AG09319 (cell line): ENCODE results near the gene LFNG.

ENCODE experiments used
- DNase-seq: peaks from one replicate; pipeline ENCODE4 v3.0.0-alpha.2; 2010; ENCODE audit warnings: low read depth; ENCODE audit errors: extremely low read depth
- TF ChIP-seq, protein P1 (sequence below): IDR thresholded peaks from 2 replicates; pipeline ENCODE4 v1.5.1; 2011; ENCODE audit warnings: low read depth, mild to moderate bottlenecking, inconsistent platforms, low read length, moderate library complexity

Gene LFNG

GRCh38 chr7:2537981-2538851 is 18.6 kb downstream of the LFNG start:
- TF ChIP-seq, protein P1, sequence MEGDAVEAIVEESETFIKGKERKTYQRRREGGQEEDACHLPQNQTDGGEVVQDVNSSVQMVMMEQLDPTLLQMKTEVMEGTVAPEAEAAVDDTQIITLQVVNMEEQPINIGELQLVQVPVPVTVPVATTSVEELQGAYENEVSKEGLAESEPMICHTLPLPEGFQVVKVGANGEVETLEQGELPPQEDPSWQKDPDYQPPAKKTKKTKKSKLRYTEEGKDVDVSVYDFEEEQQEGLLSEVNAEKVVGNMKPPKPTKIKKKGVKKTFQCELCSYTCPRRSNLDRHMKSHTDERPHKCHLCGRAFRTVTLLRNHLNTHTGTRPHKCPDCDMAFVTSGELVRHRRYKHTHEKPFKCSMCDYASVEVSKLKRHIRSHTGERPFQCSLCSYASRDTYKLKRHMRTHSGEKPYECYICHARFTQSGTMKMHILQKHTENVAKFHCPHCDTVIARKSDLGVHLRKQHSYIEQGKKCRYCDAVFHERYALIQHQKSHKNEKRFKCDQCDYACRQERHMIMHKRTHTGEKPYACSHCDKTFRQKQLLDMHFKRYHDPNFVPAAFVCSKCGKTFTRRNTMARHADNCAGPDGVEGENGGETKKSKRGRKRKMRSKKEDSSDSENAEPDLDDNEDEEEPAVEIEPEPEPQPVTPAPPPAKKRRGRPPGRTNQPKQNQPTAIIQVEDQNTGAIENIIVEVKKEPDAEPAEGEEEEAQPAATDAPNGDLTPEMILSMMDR = no peak
- DNase-seq = no peak

DNA sequence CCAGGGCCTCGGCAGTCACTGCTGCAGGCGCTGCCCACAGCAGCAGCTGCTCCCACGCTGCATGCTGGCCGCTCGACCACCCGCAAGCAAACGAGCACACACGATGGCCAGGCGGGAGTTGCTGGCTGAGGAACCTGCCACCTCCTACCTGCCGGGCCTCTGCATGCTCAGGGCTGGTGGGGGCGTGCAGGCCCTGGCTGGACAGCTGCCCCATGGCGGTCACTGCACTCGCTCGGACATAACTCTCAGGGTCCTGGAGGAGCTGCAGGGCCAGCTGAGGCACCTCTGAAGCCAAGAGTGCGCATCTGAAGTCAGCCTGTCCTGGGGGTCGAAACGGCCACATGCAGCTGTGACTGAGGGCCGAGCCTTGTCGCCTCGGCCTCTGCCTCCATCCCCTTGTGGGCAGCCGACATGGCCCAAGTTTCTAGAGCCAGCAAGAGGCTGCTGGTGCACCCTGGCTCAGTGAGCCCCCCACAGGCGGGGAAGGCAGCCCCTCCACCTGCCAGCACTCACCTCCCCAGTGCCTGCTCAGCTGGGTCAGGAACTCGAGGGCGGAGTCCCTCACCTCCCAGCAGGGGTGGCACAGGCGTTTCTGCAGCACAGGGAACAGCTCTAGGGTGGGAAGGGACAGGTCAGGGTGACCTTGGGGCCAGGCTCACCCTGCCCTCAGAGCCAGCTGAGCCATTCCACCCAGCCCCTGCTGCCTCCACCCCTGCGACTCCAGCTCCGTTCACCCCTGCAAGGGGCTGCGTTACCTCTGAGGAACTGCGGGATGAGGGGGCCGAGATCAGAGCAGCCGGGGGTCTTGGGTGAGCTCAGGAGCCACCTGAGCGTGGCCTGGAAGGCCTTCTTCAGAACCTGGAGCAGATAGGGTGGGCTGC is 19.7 kb downstream of the LFNG start:
- TF ChIP-seq, protein P1 = no peak
- no peak for DNase-seq

- DNase-seq = no peak
- TF ChIP-seq, protein P1 = no peak
Observed at GRCh38 chr7:2540133-2540532, 20.6 kb downstream of the LFNG start.

- TF ChIP-seq, protein P1 = no peak
- no peak for DNase-seq
Observed at GRCh38 chr7:2540641-2541051, 21.1 kb downstream of the LFNG start.

GRCh38 chr7:2541291-2542010 is 21.9 kb downstream of the LFNG start:
- TF ChIP-seq, protein P1 = no peak
- DNase-seq = no peak

- DNase-seq = no peak
- TF ChIP-seq, protein P1 = no peak
Observed at GRCh38 chr7:2542011-2542915, 22.7 kb downstream of the LFNG start.
